SK-N-MC (cell line): Measurements from ENCODE around the gene SMARCC1.

Experiments used
- EZH2 ChIP-seq: fragments of 200-600 bp; sonication (generic); IDR thresholded peaks from one replicate; pipeline ENCODE4 v1.6.1; 2017; ENCODE audit warnings: antibody characterized with exemption
- FOXP2 ChIP-seq: optimal IDR thresholded peaks from 2 replicates; pipeline ENCODE3; 2011; ENCODE audit warnings: mild to moderate bottlenecking, moderate library complexity; ENCODE audit not compliant: insufficient read depth; ENCODE audit errors: extremely low read length, control extremely low read depth
- POLR2AphosphoS5 ChIP-seq: IDR thresholded peaks from 2 replicates; pipeline ENCODE4 v1.6.1; 2012; ENCODE audit warnings: mild to moderate bottlenecking, low read depth, low read length, borderline replicate concordance

DNA sequence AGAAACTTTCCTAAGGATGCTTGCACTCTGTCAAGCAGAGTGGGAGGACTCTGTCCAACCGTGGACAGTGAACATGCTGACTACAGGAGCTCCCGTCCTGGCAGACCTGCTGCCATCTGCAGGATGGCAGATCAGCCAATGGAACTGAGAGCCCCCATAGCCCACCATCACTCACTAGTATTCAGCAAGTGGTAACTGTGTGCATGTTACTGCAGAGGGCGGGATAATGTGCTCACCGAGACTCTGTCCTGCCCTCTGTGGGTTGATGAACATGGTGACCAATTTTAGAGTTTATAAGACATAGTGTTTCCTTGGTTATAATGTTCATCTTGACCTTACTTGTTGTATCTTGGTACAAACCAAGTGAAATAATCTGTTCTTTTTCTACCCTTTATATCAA, 214.5 kb downstream of the SMARCC1 start:
- TF ChIP-seq POLR2AphosphoS5: no peak
- no peak for TF ChIP-seq EZH2
- no peak for TF ChIP-seq FOXP2
